Cardiac septum (tissue), 1 donor: ENCODE measurements around the gene RXFP3. TPM values are rescaled to one million over a fixed set of nuclear protein-coding genes. Genes with fewer than 3 reads are reported as not detected.
"Not testable (repeated sequence)": the region's sequence is repeated elsewhere in the genome, so short reads cannot be mapped to it uniquely, and the experiment has no call there.

Experiments used
- DNase-seq: peaks from one replicate; pipeline ENCODE4 v3.0.0-alpha.2; 2020; ENCODE audit warnings: low spot score
- intact Hi-C: fragments of 100-400 bp; cut with DNase I; formaldehyde crosslinking; loops from one replicate; pipeline ENCODE4 v1.14.0; 2022
- long read RNA-seq: library from polyadenylated mRNA; unstranded; transcript quantifications from one replicate; pipeline ENCODE4 v2.0.0, GENCODE V29; 2021
- total RNA-seq: library from RNA; stranded (reverse); fragmentation: NEBNext Ultra II Directional; extraction: Animal tissue kit (Norgen Biotek cat#: 25700); gene quantifications from one replicate; pipeline ENCODE4 v1.2.1, GENCODE V29; 2021
- donor health status: DM: no; HTN: no; CAD: no.

The RXFP3 gene, protein sequence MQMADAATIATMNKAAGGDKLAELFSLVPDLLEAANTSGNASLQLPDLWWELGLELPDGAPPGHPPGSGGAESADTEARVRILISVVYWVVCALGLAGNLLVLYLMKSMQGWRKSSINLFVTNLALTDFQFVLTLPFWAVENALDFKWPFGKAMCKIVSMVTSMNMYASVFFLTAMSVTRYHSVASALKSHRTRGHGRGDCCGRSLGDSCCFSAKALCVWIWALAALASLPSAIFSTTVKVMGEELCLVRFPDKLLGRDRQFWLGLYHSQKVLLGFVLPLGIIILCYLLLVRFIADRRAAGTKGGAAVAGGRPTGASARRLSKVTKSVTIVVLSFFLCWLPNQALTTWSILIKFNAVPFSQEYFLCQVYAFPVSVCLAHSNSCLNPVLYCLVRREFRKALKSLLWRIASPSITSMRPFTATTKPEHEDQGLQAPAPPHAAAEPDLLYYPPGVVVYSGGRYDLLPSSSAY
- total RNA-seq: not detected
- long read RNA-seq: 0 reads

DNA sequence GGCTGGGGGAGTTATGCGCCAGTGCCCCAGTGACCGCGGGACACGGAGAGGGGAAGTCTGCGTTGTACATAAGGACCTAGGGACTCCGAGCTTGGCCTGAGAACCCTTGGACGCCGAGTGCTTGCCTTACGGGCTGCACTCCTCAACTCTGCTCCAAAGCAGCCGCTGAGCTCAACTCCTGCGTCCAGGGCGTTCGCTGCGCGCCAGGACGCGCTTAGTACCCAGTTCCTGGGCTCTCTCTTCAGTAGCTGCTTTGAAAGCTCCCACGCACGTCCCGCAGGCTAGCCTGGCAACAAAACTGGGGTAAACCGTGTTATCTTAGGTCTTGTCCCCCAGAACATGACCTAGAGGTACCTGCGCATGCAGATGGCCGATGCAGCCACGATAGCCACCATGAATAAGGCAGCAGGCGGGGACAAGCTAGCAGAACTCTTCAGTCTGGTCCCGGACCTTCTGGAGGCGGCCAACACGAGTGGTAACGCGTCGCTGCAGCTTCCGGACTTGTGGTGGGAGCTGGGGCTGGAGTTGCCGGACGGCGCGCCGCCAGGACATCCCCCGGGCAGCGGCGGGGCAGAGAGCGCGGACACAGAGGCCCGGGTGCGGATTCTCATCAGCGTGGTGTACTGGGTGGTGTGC, at the start of gene RXFP3:
TSS of gene RXFP3 (plus strand) at position 6 of the 636 bp plus-strand sequence. CDS start at position 361, 355 bp downstream.
- intact Hi-C loops: loop anchor here (5.0 kb wide), 1 partner anchor 504 kb away; no protein-coding TSS in a partner anchor
- no peak for DNase-seq

DNA sequence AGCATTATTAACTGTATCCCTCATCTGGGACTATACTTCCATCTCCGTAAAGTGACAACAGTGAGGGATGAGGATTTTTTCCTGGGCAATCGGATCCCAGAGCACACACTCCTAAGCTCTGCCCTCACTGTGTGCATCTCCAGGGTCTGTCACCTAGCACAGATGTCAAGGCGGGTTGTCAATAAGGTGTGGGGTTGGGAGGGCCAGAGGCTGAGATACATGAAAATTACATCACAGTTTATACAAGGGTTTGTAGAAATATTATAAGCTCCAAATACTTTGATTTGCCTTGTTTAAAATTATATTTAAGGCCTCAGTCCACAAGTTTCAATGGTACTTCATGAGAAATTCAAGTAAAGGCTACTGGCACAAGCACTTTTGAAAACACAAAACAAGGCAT, 48.9 kb upstream of the RXFP3 start:
- intact Hi-C loops: no loop called here
- DNase-seq: no peak

DNA sequence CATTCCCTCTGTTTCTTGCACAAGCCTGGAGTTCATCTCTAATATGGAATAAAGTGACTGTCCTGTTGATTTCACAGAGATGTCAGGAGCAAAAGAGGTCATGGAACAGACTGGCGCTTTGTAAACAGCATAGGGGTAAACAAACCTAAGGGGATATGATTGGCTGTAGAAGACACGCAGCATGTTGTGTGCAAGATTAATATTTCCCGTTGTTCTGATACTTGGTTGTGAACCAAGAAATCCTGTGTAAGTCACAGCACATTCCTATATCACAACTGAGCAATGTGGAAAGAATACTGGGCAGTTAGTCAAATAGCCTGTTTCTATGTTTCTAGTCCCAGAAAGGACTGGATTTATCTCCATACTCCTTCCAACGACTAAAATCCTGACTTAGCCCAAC, 47.6 kb upstream of the RXFP3 start:
- intact Hi-C loops: no loop called here
- DNase-seq: no peak

DNA sequence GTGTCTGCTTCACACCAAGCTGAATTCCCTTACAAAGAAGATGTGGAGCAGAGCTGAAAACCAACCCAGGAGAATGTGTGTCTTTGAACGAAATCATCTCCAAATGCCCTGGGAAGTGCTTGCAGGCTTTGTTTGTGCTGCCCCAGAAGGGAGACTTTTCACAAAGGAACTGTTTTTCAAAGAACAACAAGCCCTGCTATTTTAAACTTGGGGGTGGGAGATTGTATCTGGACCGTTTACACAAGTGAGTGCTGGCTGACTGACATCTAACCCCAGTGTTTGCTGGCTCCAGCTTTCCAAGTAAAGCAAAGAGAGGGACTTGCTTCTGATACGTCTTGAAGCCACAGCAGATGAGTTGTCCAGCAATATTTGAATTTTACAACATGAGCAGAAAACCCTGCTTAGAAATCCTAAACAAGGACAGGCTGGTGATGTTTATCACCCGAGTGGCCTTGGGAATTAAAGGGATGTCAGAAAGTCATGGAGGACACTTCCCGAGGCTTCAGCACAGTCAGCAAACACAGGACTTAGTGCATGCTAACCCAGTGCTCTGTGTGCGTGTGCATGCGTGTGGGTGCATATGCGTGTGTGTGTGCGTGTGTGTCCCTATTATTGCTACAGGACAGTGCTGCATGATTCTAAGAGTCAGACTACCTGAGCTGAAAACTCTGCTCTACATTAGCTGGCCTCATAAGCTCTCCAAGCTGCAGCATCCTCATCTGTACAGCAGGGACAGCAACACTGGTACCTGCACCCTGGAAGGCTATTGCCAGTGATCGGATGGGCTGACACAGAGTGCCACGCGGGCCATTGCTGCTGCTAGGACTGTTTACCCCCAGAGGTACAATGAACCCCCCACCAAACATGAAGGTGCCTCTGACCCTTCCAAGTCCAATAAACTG, 45.8 kb upstream of the RXFP3 start:
- no peak for DNase-seq
- intact Hi-C loops: no loop called here

DNA sequence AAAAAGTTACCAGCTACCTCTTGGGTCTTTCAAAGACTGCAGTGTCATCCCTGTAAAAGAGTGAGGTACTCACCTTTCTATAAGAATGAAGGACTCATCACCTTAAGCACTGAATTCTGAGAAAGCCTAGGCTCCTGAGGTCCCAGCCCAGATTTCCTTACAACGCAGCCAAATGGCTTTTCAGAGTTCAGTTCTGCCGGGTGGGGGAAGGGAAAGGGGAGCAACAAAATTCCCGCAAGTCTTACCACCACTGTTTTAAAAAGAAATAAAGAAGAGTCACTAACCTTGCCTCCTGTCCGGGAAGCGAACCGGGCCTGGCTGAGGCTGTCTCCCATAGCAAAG, 44.8 kb upstream of the RXFP3 start:
- no peak for DNase-seq
- intact Hi-C loops: no loop called here

DNA sequence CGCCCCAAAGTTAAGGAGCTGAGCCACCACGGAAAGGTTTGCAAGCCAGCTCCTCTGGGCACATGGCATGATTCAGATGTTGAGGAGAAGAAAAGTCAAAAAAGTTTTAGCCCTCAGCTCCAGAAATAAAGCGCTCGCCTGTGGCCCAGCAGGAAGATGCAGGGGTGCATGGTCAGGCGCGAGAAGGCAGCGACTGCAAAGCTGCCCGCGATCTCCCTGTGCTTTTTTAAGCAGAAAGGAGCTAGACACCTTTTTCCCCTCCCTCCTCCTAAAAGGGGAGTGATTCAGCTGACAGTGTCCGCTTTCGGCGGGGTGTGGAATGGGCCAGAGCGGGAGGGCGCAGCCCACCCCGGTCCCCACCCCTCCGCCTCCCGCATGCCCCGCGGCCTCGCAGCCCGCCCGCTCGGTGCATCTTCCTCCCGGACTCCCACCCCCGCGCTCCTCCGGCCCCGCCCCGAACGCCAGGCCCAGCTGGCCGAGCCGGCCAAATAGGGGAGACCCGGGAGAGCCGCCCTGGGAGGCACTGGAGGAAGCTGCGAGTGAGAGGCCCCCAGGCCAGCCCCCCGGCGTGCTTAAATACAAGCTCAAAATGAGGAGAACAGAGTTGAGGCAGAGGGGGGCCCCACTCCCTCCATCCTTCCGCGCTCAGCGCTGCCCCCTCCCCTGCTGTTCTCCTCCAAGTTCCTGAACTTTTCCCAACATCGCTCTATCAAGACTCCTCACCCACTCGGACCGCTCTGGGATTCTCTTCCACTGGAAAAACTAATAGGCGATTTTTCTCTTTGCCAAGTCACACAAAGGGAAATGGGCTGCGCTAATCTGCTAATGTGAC, 44.2 kb upstream of the RXFP3 start, which contains the start of gene ADAMTS12:
TSS of gene ADAMTS12 (minus strand) at position 203 of the 832 bp plus-strand sequence. CDS start at position 69, 134 bp downstream.
- intact Hi-C loops: no loop called here
- no peak for DNase-seq

DNA sequence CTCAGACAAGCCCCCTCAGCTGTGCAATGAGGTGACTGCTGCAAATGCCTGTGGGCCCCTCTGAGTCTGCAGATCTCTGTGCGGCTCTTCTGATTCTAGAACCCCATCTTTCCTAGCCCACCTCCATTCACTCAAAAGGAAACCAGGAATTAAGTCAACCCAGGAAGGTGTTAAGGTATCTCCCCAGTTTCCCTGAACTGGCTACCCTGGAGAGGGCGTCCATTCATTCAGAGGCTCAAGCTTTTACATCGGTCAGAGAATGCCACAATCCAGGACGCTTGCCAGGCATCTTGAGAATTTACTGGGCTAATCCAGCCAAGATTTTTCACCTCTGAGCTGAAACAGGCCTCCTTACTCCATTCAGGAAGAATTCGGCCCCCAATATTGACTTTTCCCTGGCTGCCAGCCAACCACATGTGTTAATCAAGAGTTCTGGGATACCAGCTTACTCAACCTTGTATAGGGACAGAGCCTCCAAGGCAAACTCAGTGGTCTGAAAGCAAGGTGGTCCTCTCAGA, 43.5 kb upstream of the RXFP3 start:
- DNase-seq: no peak
- intact Hi-C loops: no loop called here

DNA sequence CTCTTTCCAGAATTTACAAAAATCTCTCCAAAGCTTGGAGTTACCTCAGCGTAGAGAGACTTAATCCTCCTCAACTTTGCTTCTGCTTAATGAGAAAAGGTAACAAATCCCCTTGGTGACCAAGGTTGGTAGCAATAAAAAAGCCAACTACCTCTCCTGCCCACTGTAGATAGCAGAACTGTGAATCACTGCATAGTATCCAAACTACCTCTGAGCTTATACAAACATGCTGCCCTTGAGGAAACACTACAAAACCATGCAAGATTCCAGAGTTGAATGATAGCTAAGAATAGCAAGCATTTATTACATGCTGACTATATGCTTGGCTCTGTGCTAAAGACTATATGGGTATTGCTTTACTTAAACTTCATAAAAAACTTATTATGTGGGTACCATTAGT, 41.6 kb upstream of the RXFP3 start:
- intact Hi-C loops: no loop called here
- DNase-seq: no peak

DNA sequence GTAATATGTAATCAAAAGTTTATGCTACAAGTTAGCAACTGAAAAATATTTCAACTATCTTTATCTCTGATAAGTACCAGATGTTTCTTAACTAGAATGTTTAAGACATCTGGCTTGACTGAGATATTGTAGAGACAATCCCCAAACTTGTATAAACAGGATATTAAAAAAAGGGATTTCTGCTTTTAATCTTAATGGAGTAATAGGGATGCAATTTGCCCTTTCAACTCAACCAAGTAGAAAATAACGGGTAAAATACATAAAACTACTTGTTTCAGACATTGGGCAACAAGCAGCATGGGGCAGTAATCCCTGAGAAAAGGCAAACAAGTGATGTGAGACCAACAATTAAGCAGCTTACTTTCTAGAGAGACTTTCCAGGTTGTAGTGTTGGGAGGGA, 35.0 kb upstream of the RXFP3 start:
- intact Hi-C loops: no loop called here

DNA sequence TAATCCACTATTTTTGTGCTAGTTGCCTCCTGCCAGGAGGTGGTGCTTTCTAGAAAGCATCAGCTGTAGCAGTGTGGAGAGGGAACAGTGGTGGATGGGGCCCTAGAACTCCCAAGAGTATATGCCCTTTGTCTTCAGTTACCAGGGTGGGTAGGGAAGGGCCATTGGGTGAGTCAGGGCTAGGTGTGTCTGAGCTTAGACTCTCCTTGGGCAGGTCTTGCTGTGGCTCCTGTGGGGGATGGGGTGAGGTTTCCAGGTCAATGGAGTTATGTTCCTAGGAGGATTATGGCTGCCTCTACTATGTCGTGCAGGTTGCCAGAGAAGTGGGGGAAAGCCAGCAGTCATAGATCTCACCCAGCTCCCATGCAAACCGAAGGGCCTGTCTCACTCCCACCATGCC, 33.1 kb upstream of the RXFP3 start:
- no peak for DNase-seq
- intact Hi-C loops: no loop called here

More for the DNA sequence above, 35.0 kb upstream of the RXFP3 start:
- no peak for DNase-seq

DNA sequence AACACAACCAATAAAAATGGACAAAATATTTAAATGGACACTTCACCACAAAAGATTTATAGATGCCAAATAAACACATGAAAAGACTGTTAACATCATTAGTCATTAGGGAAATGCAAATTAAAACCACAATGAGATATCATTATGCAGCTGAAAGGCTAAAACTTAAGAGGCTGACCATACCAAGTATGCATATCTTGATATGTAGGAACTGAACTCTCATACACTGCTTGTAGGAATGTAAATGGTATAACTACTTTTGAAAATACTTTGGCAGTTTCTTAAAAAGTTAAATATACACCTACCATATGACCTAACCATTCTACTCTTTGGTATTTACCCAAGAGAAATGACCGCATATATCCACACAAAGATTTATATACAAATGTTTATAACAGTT, 30.8 kb upstream of the RXFP3 start:
- intact Hi-C loops: no loop called here
- no peak for DNase-seq

DNA sequence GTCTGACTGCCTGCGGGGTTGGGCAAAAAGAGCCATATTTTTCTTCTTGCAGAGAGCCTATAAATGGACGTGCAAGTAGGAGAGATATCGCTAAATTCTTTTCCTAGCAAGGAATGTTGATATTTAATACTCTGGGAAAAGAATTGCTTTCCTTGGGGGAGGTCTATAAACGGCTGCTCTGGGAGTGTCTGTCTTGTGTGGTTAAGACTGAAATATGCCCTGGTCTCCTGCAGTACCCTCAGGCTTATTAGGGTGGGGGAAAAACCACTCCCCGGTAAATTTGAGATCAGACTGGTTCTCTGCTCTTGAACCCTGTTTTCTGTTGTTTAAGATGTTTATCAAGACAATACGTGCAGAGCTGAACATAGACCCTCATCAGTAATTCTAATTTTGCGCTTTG, 29.9 kb upstream of the RXFP3 start:
- intact Hi-C loops, DNase-seq: not testable (repeated sequence)

DNA sequence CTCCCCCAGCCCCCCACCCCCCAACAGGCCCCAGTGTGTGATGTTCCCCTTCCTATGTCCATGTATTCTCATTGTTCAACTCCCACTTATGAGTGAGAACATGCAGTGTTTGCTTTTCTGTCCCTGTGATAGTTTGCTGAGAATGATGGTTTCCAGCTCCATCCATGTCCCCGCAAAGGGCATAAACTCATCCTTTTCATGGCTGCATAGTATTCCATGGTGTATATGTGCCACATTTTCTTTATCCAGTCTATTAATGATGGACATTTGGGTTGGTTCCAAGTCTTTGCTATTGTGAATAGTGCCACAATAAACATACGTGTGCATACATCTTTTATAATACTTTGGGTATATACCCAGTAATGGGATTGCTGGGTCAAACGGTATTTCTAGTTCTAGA, 21.3 kb upstream of the RXFP3 start:
- DNase-seq, intact Hi-C loops: not testable (repeated sequence)

DNA sequence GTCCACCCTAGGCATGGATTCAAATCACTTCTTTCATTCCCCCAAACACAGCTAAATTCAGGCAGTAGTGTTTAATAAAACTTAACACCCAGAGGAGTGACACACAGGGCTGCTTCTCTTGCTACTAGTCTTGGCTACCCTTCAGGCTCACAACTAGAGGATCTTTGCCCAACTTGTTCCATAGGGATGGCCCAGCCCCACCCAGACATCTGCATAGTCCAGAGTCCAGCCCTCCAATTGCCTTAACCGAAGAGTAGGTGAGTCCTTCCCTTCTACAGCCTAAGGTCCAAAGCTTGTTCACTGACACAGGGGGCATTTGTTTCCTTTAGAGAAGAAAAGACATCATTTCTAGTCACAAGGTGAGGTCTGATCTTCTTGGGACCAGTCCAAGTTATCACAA, 15.2 kb upstream of the RXFP3 start:
- intact Hi-C loops: no loop called here
- DNase-seq: no peak

DNA sequence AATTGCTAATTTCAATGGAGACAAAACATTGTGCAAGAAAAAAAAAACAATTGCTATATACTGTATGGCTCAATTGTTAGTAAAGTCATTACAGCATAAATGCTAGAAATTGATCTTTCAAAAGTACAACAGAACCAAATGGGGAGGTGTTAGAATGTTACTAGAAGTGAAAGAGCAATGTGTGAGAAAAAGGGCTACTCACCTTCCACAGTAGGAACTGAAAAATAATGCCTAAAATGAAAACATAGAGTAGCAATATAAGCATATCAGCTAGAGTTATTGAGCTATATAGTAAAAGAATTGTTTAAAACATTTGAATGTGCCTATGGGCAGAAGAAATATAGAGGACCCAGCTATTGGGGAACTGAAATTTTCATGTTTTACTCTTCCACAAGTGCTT, 10.9 kb upstream of the RXFP3 start:
- no peak for DNase-seq
- intact Hi-C loops: no loop called here

DNA sequence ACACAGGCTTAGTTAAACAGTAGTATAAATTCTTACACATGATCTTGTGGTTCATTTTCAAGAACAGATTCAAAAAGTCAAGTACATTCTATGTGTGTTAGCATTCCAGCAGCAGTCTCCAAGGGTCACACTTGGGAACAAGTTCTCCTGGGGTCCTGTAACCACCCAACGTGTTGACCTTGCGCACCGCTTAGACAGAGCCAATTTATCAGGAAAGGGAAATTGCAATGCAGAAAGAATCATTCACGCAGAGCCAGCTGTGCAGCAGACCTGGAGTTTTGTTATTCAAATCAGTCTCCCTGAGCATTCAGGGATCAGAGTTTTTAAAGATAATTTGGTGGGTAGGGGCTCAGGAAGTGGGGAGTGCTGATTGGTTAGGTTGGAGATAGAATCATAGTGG, 8.5 kb upstream of the RXFP3 start:
- no peak for DNase-seq
- intact Hi-C loops: no loop called here

DNA sequence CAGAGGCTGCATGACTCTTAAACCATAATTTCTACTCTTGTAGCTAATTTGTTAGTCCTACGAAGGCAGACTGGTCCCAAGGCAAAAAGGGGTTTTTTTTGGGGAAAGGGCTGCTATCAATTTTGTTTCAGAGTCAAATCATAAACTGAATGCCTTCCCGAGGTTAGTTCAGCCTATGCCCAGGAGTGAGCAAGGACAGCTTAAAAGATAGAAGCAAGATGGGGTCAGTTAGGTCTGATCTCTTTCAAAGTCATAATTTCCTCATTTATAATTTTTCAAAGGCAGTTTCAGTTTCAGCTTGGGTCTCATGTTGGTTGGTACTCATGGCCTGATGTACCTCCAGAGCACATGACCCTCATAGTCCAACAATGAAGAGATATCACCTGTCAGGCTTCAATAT, 7.9 kb upstream of the RXFP3 start:
- no peak for DNase-seq
- intact Hi-C loops: no loop called here

DNA sequence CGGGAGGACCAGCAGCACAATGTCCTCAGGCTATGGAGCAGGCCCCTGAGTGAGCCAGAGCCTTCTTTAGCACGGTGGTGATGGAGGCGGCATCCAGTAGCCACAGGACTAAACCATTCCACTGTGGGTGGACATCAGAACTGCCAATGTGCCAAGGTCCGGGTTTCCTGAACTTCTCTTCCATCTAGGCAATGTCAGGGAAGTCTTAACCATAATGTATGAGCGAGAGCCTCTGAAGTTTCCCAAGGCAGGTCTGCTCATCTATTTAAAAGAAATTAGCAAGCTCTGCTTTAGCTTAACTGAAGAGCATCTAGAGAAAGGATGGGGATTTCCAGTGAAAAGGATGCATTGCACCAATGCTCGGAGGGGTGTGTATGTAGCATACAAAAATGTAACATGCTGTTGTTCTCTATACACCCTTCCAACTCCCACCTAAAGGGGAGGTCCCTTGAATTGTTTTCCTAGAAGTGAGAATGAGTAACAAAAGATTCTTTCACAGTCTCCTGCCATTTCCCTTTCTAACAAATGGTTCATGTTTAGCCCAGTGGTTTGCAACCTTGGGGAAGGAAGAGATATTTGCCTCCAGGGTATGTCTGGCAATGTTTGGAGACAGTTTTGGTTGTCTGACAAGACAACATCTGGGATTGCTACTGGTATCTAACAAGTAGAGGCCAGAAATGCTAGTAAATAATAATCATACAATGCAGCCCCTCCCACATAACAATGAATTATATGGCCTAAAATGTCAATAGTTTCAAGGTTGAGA, 6.1 kb upstream of the RXFP3 start:
- intact Hi-C loops: no loop called here

More for the DNA sequence above, 6.1 kb upstream of the RXFP3 start:
- no peak for DNase-seq
